LNCaP clone FGC (cell line): ENCODE measurements around the gene FAM149B1.

Experiments
- DNase-seq: peaks from one replicate; pipeline ENCODE4 v3.0.0-alpha.2; 2011; ENCODE audit warnings: low read depth
- H3K4me3 ChIP-seq: 2 replicates; pipeline ENCODE4 v1.5.1; 2011; ENCODE audit warnings: mild to moderate bottlenecking, low read depth, low read length, control low read depth
- CTCF ChIP-seq: IDR thresholded peaks from 2 replicates; pipeline ENCODE4 v1.5.1; 2012; ENCODE audit warnings: mild to moderate bottlenecking; ENCODE audit not compliant: control insufficient read depth, insufficient read depth; ENCODE audit errors: extremely low read depth

FAM149B1 gene

GRCh38 chr10:73262880-73263555, 95.1 kb downstream of the FAM149B1 start:
- no peak for TF ChIP-seq CTCF
- no peak for DNase-seq
- no peak overlapping the region for H3K4me3 ChIP-seq

GRCh38 chr10:73263693-73264347, 95.9 kb downstream of the FAM149B1 start:
- no peak for DNase-seq
- H3K4me3 ChIP-seq, result no peak overlapping the region
- TF ChIP-seq CTCF, result peak; percentile 58

GRCh38 chr10:73264423-73264822, 96.5 kb downstream of the FAM149B1 start:
- no peak overlapping the region for H3K4me3 ChIP-seq
- TF ChIP-seq CTCF, result no peak
- DNase-seq, result no peak

- DNase-seq, result no peak
- no peak overlapping the region for H3K4me3 ChIP-seq
- TF ChIP-seq CTCF, result no peak
These were observed 113.2 kb downstream of the FAM149B1 start for GRCh38 chr10:73281097-73281496.

- H3K4me3 ChIP-seq, result no peak overlapping the region
- TF ChIP-seq CTCF, result no peak
- DNase-seq, result no peak
These were observed 119.5 kb downstream of the FAM149B1 start for GRCh38 chr10:73287441-73287840.

GRCh38 chr10:73289958-73290357, 122.0 kb downstream of the FAM149B1 start:
- TF ChIP-seq CTCF, result no peak
- H3K4me3 ChIP-seq, result no peak overlapping the region
- DNase-seq, result no peak
